Endothelial cell (in vitro differentiated cells): ENCODE data around the gene C19orf33. TPM values are rescaled to one million over a fixed set of nuclear protein-coding genes. Genes with fewer than 3 reads are reported as not detected.

Experiments
- DNase-seq: peaks from one replicate; pipeline ENCODE4 v3.0.0; 2021; ENCODE audit warnings: low spot score
- H3K27ac Mint-ChIP-seq: one replicate; pipeline ENCODE4 v1.8.0; 2021; ENCODE audit warnings: mixed read lengths, inconsistent platforms; ENCODE audit not compliant: unreplicated experiment
- H3K27me3 Mint-ChIP-seq: one replicate; pipeline ENCODE4 v1.8.0; 2021; ENCODE audit warnings: mild to moderate bottlenecking, moderate library complexity, mixed read lengths, inconsistent platforms; ENCODE audit not compliant: unreplicated experiment
- H3K36me3 Mint-ChIP-seq: one replicate; pipeline ENCODE4 v1.8.0; 2021; ENCODE audit warnings: mild to moderate bottlenecking, low read depth, mixed read lengths, inconsistent platforms; ENCODE audit not compliant: unreplicated experiment
- H3K4me1 Mint-ChIP-seq: one replicate; pipeline ENCODE4 v1.8.0; 2021; ENCODE audit warnings: mild to moderate bottlenecking, mixed read lengths, inconsistent platforms; ENCODE audit not compliant: unreplicated experiment
- H3K4me3 Mint-ChIP-seq: one replicate; pipeline ENCODE4 v1.8.0; 2021; ENCODE audit warnings: mild to moderate bottlenecking, mixed read lengths, inconsistent platforms; ENCODE audit not compliant: unreplicated experiment
- H3K9me3 Mint-ChIP-seq: one replicate; pipeline ENCODE4 v1.8.0; 2021; ENCODE audit warnings: mixed read lengths, inconsistent platforms; ENCODE audit not compliant: unreplicated experiment
- total RNA-seq: library from RNA; stranded (reverse); fragmentation: NEBNext Ultra II Directional; extraction: Animal tissue kit (Norgen Biotek cat#: 25700); gene quantifications from one replicate; pipeline ENCODE4 v1.2.1, GENCODE V29; 2021; ENCODE audit not compliant: unreplicated experiment
- TF ChIP-seq, protein P1 (sequence below): fragments of 200-600 bp; sonication (generic); IDR thresholded peaks from one replicate; pipeline ENCODE4 v1.5.0; 2021; ENCODE audit warnings: antibody characterized with exemption; ENCODE audit not compliant: unreplicated experiment

The C19orf33 gene
- total RNA-seq, 1 donor from 2014 or later, result 2.7 TPM

DNA sequence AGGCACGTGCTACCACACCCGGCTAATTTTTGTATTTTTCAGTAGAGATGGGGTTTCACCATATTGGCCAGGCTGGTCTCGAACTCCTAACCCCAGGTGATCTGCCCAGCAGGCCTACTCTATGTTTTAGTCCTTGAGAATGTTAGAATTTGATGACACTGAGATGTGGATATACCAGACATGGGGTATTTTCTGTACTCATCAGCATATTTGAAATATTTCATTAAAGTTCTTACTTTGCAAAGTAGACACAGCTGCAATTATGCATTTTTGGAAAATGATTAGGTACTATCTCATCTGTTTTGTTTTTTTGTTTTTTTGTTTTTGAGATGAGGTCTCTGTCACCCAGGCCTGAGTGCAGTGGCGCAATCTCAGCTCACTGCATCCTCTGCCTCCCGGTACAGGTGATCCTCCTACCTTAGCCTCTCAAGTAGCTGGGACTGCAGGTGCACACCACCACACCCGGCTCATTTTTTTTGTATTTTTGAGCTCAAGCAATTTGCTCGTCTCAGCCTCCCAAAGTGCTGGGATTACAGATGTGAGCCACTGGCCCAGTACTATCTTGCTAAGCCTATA, 27.0 kb upstream of the C19orf33 start:
- Mint-ChIP-seq H3K36me3 (no peaks in the 10 kb centered on the region), H3K4me3 (no peak overlapping the region), H3K27me3 (no peaks in the 10 kb centered on the region), H3K27ac (no peak overlapping the region), H3K9me3 (no peaks in the 10 kb centered on the region), H3K4me1 (peaks cover 6% of the 10 kb centered on the region)
- TF ChIP-seq, protein P1, sequence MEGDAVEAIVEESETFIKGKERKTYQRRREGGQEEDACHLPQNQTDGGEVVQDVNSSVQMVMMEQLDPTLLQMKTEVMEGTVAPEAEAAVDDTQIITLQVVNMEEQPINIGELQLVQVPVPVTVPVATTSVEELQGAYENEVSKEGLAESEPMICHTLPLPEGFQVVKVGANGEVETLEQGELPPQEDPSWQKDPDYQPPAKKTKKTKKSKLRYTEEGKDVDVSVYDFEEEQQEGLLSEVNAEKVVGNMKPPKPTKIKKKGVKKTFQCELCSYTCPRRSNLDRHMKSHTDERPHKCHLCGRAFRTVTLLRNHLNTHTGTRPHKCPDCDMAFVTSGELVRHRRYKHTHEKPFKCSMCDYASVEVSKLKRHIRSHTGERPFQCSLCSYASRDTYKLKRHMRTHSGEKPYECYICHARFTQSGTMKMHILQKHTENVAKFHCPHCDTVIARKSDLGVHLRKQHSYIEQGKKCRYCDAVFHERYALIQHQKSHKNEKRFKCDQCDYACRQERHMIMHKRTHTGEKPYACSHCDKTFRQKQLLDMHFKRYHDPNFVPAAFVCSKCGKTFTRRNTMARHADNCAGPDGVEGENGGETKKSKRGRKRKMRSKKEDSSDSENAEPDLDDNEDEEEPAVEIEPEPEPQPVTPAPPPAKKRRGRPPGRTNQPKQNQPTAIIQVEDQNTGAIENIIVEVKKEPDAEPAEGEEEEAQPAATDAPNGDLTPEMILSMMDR, result no peak
- no peak for DNase-seq

DNA sequence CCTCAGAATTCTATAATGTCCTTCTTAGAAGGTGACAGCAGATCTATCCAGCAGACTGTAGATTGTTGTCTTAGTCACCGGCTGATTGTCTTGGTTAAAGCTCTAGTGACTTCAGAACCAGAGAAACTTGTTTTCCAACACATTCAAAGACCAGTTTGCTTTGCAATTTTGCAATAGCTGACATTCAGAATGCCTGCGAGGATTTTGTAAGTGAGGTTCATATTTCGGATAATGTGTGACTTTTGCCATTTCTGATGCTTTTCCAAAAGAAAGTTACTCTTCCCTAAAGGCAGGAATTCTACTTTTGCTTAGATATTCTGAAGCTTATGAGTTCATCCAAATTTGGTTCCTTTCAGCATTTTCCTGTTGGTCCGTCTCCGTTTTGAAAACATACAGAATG, 26.5 kb upstream of the C19orf33 start:
- no peak overlapping the region for H3K27ac Mint-ChIP-seq
- H3K27me3 Mint-ChIP-seq, result no peaks in the 10 kb centered on the region

DNA sequence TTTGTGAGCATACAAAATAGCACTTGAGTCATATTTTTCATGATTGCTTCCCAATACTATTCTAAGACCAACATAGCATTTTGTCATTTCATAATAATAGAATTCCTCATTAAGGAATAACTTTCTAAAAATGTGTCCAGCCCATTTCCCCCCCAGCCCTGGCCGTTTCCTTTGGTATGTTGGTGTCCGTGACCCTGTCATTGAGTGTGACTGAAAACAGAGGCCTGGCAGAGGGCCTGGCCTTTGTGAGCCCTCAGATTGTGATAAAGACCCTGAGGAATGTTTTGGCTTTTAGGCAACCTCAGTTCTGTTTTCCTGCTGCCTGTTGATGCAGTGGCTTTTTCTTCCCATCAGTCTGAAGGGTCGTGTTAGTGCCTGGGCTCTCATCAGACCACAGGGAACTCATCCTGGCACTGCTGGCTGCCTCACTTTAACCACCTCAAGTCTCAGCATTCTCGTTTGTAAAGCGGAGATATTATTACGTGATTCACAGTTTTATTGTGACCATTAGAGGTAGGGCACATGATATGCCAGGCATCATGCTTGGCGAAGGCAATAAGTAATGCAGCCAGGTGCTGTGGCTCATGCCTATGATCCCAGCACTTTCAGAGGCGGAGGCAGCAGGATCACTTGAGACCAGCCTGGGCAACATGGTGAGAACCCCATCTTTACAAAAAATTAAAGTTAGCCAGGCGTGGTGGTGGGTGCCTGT, 25.9 kb upstream of the C19orf33 start:
- DNase-seq, result no peak
- H3K36me3 Mint-ChIP-seq, result no peaks in the 10 kb centered on the region
- H3K9me3 Mint-ChIP-seq, result no peaks in the 10 kb centered on the region
- H3K27ac Mint-ChIP-seq, result peak overlapping the region; percentile 33
- H3K4me3 Mint-ChIP-seq, result no peak overlapping the region
- H3K4me1 Mint-ChIP-seq, result peaks cover 14% of the 10 kb centered on the region
- no peaks in the 10 kb centered on the region for H3K27me3 Mint-ChIP-seq
- TF ChIP-seq, protein P1, result no peak

More for the DNA sequence above, 26.5 kb upstream of the C19orf33 start:
- Mint-ChIP-seq H3K36me3 (no peaks in the 10 kb centered on the region), H3K9me3 (no peaks in the 10 kb centered on the region), H3K4me1 (peaks cover 9% of the 10 kb centered on the region), H3K4me3 (no peak overlapping the region)
- TF ChIP-seq, protein P1, result no peak
- no peak for DNase-seq

DNA sequence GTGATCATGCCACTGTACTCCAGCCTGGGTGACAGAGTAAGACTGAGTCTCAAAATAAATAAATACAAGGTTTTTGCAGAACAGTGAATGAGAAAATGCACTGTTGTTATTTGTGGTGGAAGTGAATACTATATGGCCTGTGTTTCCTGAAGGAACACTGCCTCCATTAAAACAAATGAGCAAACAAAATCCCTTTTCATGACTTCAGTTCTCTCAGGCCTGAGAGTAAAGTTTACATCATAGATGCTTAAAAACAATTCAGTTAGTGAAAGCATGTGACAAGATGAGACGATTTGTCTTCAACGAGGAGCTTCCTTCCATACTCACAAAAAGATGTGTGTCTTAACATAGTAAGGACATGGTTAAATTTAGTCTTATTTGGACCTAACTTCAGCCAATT, 25.3 kb upstream of the C19orf33 start:
- TF ChIP-seq, protein P1, result no peak
- Mint-ChIP-seq H3K4me1 (peaks cover 14% of the 10 kb centered on the region), H3K9me3 (no peaks in the 10 kb centered on the region), H3K27ac (no peak overlapping the region), H3K36me3 (no peaks in the 10 kb centered on the region), H3K4me3 (no peak overlapping the region), H3K27me3 (no peaks in the 10 kb centered on the region)
- no peak for DNase-seq
